ENCODE measurements around the gene KCNJ6.

GRCh38 chr21:37837381-37837780 lies 78.9 kb downstream of the KCNJ6 start:
- TF ChIP-seq CTCF (IDR thresholded peaks at IDR 0.05) (no peak), POLR2A (IDR thresholded peaks at IDR 0.05) (no peak)
